ENCODE data around the gene ZNF84.

ZNF84 gene

GRCh38 chr12:133037207-133038005 lies at the start of gene ZNF84:
TSS of gene ZNF84 (plus strand) at chr12:133037509. CDS start at chr12:133041468, 3,959 bp downstream.
- peak; percentile 97 for DNase-seq

DNA sequence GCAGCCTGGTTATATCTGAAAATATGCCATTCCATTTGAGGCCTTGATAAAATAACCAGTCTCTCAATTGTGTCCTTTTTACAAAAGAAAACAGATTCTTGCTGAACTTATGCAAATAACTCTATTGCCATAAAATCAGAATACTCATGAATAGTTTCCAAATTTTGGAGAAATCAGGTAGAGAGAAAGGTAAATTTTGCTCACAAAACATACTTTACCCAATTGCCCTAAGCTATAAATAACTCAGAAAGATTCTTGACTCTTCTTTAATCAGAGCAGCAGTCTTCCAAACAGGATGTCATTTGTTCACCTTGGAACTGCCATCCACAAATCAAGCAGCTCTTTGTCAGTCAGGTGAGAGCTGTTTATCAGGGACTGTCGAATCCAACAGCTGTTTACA lies 38.6 kb upstream of the ZNF84 start:
- DNase-seq: no peak

DNA sequence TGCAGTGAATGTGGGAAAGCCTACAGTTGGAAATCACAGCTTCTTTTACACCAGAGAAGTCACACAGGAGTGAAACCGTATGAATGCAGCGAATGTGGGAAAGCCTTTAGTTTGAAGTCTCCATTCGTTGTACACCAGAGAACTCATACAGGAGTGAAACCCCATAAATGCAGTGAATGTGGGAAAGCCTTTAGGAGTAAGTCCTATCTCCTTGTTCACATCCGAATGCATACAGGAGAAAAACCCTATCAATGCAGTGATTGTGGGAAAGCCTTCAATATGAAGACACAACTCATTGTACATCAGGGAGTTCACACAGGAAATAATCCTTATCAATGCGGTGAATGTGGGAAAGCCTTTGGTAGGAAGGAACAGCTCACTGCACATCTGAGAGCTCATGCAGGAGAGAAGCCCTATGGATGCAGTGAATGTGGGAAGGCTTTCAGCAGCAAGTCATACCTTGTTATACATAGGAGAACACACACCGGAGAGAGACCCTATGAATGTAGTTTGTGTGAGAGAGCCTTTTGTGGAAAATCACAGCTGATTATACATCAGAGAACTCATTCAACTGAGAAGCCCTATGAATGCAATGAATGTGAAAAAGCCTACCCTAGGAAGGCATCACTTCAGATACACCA lies 26.5 kb upstream of the ZNF84 start:
- DNase-seq: no peak

GRCh38 chr12:133023566-133023965 lies 13.7 kb upstream of the ZNF84 start:
- no peak for DNase-seq

DNA sequence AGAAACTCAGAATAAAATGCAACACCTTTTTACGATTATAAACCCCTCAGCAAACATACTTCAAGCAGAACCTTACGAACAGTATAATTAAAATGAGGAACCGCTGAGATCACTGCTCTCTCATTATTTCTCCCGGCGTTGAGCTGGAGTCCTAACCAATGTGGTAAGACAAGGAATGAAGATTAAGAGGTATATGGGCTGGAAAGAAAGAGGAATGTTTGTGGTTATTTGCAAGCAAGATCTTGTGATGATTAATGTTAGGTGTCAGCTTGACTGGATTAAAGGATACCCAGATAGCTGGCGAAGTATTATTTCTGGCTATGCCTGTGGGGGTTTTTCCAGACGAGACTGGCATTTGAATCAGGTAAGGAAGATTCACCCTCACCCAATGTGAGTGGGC lies 10.3 kb upstream of the ZNF84 start:
- no peak for DNase-seq

DNA sequence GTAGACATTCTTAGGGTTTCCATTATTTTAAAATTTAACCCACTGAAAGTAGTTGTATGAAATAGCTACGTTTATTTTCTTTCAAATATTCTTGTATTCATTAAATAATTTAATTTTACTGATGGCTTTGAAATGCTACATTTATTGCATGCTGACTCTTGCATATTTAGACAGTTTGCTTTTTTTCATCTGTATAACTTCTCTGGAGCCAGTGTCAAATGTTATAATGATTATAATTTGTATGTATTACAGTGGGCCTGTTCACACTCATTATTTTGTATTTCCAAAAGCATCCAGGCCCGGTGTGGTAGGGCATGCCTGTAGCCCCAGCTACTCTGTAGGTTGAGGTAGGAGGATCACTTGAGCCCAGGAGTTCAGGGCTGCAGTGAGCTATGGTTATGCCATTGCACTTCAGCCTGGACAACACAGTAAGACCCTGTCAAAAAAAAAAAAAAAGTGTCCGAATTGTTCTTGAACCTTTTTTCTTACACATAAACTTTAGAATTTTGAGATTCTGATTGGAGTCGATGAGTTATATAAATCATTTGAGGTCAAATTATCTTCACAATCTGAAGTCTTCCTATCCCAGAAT lies 905 bp downstream of the ZNF84 start:
- DNase-seq: no peak

DNA sequence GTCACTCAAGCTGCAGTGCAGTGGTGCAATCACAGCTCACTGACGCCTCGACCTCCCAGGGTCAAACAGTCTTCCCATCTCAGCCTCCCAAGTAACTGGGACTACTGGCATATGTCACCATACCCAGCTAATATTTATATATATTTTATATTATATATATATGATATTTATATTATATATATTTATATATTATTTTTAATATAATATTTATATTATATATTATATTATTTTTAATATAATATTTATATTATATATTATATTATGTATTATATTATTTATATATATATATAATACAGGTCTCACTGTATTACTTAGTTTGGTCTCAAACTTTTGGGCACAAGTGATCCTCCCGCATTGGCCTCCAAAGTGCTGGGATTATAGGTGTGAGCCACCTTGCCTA lies 9.4 kb downstream of the ZNF84 start:
- no peak for DNase-seq

GRCh38 chr12:133057446-133057845 lies 20.1 kb downstream of the ZNF84 start:
- DNase-seq: no peak

- DNase-seq: no peak
Observed at GRCh38 chr12:133058203-133059113, 21.1 kb downstream of the ZNF84 start.

- DNase-seq: no peak
Observed at GRCh38 chr12:133061954-133062353, 24.6 kb downstream of the ZNF84 start.

DNA sequence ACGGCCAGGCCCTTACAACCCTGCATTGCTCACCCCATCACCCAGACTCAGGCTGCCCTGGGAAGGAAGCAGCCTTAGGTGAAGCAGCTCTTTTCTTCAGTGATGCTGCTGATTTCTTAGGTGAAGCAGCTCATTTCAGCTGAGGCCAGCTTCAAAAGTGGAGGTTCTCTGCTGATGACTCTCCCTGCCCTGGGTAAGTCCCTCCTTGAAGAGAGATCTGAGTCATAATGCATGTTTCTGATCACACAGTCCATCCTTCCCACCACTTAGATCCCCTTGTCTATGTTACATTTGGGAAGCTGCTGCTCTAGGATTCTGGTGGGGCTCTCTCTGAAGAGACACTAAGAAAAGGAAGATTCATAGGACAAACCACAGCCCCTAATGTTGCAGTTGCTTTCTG lies 26.2 kb downstream of the ZNF84 start:
- DNase-seq: no peak

- no peak for DNase-seq
Observed at GRCh38 chr12:133073836-133074235, 36.5 kb downstream of the ZNF84 start.

DNA sequence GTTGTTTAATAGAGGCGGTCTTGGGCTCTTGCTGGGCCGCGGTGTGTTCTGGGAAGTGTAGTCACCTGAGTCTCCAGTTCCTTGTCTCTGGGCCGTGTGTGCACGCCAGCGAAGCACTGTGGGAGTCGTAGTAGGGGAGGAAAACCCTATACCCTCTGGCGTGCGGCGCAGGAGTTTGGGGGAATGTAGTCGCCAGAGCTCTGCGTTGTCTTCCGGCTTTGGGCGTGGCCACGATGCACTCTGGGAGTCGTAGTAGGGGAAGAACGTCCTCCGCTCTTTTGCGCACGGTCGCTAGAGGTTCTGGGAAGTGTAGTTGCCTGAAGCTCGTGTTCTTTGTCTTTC lies 42.7 kb downstream of the ZNF84 start:
- DNase-seq: peak; percentile 97

DNA sequence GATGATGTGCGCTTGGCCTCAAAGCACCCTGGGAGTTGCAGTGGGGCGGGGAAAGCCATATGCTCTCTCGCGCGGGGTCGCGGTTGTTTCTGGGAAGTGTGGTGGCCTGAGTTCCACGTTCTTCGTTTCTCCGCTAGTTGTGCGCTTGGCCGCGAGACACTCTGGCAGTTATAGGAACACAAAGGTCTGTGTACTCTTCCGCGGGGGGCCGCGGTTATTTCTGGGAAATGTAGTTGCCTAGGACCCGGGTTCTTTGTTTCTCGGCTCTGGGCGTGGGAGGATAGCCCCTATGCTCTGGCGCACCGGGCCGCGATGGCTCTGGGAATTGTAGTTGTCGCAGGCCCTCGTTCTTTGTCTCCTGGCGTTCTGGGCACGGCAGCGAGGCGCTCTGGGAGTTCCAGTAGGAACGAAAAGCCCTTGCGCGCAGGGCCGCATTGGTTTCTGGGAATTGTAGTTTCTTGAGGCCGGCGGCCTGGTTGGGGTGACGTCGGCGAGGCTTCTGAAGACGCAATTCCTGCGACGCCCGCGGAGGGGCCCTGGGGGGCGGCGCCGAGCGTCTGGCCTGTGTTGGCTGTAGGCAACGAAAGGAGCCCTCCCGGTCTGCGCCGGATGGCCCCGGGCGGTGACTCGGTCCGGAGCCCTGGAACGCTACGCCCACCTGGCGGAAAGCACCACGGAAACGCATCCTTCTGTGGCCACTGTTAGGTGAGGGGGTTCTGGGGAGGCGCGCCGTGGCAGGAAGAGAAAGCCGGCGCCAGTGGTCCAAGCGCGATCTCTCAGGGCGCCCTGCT lies 43.3 kb downstream of the ZNF84 start, which contains the start of gene ZNF140:
Gene ZNF140, plus strand, starts transcription at position 556 of the 791 bp plus-strand sequence. CDS start 398 bp downstream, outside the sequence.
- peak; percentile 94 for DNase-seq

DNA sequence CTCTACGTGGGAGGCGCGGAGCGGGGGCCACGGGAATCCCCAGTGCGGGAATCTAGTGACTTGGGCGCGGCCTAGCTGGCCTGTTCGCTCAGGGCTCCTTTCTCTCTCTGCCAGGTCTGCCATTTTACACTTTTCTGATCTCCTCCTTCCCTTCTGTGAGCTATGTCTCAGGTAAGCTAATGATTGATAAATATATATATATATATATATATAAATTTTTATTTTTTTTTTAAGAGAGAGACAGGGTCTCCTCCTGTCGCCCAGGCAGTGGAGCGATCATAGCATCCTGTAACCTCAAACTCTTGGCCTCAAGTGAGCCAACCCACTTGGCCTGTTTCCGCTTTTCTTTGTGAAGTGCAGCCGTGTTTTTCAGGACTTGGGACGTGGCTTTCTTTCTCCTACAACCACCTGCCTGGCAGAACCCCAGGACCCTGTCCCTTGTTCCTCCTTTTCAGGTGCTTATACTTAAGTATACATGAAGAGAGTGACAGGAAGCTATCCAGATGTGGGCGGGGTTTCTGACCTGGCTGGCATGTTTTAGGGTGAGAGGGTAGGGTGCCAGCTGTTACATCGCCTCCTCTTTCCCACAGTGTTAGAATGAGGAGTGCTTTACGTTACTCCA lies 44.0 kb downstream of the ZNF84 start:
- DNase-seq: no peak

DNA sequence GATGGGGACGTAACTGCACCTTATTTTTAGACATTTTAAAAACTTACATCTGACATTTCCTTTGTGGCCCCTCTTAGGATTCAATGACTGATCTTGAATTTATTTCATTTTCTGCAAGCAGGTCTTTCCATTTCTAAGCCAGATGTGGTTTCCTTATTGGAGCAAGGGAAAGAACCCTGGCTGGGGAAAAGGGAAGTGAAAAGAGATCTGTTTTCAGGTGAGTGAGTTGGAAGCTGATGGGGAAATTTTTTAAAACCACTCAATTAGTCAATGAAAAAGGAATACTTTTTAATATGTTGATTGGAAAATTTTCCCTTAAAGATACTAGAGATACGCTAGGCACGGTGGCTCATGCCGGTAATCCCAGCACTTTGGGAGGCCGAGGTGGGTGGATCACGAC lies 46.0 kb downstream of the ZNF84 start:
- no peak for DNase-seq

- no peak for DNase-seq
Observed at GRCh38 chr12:133105620-133106019, 68.3 kb downstream of the ZNF84 start.

DNA sequence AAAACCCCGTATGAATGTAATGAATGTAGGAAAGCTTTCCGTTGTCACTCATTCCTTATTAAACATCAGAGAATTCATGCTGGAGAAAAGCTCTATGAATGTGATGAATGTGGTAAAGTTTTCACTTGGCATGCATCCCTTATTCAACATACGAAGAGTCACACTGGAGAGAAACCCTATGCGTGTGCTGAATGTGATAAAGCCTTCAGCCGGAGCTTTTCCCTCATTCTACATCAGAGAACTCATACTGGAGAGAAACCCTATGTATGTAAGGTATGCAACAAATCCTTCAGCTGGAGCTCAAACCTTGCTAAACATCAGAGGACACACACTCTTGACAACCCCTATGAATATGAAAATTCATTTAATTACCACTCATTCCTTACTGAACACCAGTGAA lies 68.9 kb downstream of the ZNF84 start:
- no peak for DNase-seq

DNA sequence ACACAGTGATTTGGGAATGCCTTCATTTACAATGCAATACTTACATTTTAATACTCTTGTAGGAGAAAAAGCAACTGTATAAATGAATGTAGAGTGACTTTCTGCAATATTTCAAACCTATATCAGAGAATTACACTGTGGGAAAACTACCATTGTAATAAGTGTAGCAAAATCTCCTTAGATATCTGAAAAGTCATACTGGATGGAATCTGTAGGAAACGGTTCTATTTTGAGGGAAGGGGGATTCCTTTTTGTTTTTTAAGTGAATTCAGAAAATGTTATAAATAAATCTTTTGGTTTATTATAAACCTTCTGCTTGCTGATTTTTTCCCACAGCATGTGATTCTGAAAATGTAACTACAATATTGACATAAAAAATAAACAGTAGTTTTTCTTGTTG lies 69.8 kb downstream of the ZNF84 start:
- DNase-seq: no peak

- no peak for DNase-seq
Observed at GRCh38 chr12:133108150-133108549, 70.8 kb downstream of the ZNF84 start.
